GM21360 (cell line): Measurements from ENCODE around the gene DPY19L2.
"Not testable (repeated sequence)": the region's sequence is repeated elsewhere in the genome, so short reads cannot be mapped to it uniquely, and the experiment has no call there.

Experiments
- ATAC-seq: cut with Tn5 transposase; IDR thresholded peaks from one replicate; pipeline ENCODE4 v1.9.1; 2021; ENCODE audit warnings: mild to moderate bottlenecking, moderate library complexity; ENCODE audit not compliant: unreplicated experiment

The DPY19L2 gene

GRCh38 chr12:63663005-63663404, 5.3 kb downstream of the DPY19L2 start:
- not testable (repeated sequence) for ATAC-seq

GRCh38 chr12:63658501-63658900, 9.8 kb downstream of the DPY19L2 start:
- not testable (repeated sequence) for ATAC-seq

DNA sequence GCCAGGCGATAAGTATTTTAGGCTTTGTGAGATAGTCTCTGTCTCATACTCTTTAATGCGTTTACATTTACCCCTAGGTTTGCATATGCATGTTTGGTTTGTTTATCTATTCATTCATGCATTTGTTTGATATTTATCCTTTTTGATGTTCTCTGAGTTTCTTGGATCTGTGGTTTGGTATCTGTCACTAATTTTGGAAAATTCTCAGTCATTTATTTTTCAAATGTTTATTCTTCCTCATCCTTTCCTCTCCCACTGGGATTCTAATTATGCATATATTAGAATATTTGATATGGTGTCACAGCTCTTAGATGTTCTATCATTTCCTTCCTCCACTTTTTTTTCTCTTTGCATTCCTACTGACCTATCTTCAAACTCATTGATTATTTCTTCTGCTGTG, 11.9 kb downstream of the DPY19L2 start:
- ATAC-seq, result not testable (repeated sequence)

GRCh38 chr12:63655543-63656257, 12.6 kb downstream of the DPY19L2 start:
- not testable (repeated sequence) for ATAC-seq

DNA sequence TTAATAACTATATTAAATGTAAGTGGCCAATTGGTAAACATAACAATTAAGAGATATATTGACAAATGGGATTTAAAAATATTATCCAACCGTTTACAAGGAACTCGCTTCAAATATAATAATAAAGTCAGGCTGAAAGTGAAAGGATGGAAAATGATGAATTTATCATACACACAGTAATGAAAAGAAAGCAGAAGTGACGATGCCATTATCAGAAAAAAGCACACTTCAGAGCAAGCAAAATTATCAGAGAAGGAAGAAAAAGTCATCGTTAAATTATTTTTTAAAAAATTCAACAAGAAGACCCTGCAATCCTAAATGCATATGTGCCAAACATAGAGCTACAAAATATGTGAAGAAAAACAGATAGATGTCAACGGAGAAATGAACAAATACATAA, 13.8 kb downstream of the DPY19L2 start:
- not testable (repeated sequence) for ATAC-seq

- ATAC-seq, result not testable (repeated sequence)
These were observed 18.8 kb downstream of the DPY19L2 start for GRCh38 chr12:63649517-63649916.

- not testable (repeated sequence) for ATAC-seq
These were observed 24.7 kb downstream of the DPY19L2 start for GRCh38 chr12:63643381-63644140.

DNA sequence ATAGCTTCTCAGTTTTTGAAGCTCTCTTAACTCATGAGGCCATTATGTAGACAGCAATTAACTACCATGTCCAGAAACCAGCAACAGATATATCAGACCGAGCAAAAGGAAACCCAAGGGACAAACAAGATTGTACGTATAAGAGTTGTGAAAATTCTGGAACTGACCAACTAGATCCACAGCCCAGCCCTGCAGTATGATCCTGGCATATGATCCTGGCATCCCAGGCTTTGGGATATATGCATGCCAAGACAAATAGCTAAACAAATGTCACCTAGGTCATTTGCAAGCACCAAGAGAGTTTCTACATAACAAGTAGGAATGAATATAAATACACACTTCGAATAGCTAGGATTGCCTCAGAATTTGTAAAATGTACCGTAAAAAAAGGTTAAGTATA, 44.0 kb downstream of the DPY19L2 start:
- ATAC-seq, result not testable (repeated sequence)

DNA sequence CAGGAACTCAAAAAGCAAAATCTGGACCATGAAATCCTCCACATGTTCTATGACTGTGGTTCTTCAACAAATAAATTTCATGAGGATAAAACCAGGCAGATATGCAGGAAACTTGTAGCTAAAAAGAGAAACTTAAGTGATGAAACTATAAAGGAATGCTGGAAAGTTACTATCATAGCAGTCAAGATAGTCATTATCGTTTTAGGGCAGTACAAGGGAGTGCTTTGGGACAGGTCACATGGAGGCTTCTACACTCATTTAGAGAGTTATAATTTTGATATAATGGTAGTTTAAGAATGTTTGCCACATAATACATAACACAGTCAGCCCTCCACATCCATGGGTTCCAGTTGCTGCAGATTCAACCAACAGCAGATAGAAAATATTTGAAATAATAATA, 52.7 kb downstream of the DPY19L2 start:
- ATAC-seq, result not testable (repeated sequence)

- ATAC-seq, result not testable (repeated sequence)
These were observed 57.0 kb downstream of the DPY19L2 start for GRCh38 chr12:63611285-63611684.

DNA sequence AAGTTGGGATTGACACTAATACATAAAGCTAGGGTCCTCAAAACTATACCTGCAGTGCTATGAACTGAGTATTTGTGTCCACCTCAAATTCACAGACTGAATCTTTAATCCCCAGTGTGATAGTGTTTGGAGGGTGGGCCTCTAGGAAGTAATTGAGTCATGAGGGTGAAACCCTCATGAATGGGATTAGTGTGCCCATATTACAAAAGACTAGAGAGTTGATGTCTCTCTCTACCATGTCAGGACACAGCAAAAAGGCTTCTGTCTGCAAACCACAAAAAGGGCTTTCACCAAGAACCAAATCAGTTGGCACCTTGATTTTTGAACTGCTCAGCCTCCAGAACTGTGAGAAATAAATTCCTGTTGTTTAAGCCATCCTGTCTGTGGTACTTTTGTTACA, 59.0 kb downstream of the DPY19L2 start:
- not testable (repeated sequence) for ATAC-seq

- ATAC-seq, result not testable (repeated sequence)
These were observed 63.3 kb downstream of the DPY19L2 start for GRCh38 chr12:63604985-63605384.

DNA sequence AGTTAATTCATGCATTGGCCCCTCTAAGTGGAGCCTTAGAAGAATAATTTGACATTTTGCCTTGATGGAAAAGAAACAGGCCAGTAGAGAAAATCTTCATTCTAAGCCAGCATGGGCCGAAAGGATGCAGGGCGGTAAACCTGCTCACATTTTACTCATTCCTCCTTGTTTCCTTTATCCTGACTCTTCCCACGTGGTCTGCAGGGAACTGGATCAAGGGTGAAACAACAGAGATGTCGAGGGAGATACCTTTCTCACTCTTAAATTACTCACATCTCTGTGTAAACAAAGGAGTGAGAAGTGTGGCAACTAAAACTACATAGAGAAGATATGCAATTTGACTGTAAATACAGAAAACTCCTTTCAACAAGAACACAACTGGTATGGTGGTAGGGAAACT, 73.5 kb downstream of the DPY19L2 start:
- not testable (repeated sequence) for ATAC-seq

DNA sequence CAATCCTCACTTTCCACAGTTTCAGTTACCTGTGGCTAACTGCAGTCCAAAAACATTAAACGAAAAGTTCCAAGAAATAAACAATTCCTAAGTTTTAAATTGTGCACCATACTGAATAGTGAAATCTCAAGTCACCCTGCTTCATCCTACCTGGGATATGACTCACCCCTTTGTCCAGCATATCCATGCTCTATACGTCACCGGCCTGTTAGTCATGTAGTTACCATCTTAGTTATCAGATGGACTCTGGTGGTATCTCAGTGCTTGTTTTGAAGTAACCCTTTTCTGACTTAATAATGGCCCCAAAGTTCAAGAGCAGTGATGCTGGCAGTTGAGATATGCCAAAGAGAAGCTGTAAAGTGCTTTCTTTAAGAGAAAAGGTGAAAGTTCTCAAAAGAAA, 83.9 kb downstream of the DPY19L2 start:
- ATAC-seq, result not testable (repeated sequence)

- not testable (repeated sequence) for ATAC-seq
These were observed 85.0 kb downstream of the DPY19L2 start for GRCh38 chr12:63583289-63583688.

GRCh38 chr12:63577631-63578030, 90.7 kb downstream of the DPY19L2 start:
- ATAC-seq, result not testable (repeated sequence)

GRCh38 chr12:63572038-63572437, 96.3 kb downstream of the DPY19L2 start:
- ATAC-seq, result not testable (repeated sequence)

DNA sequence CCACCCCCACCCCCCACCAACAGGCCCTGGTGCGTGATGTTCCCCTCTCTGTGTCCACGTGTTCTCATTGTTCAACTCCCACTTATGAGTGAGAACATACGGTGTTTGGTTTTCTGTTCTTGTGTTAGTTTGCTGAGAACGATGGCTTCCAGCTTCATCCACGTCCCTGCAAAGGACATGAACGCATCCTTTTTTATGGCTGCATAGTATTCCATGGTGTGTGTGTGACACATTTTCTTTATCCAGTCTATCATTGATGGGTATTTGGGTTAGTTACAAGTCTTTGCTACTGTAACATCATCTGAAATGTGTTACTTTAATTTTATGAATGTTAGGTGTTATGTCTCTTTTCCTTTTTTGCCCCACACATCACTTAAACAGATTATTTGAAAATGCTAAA, 109.8 kb downstream of the DPY19L2 start:
- ATAC-seq, result not testable (repeated sequence)

GRCh38 chr12:63551397-63551796, 116.9 kb downstream of the DPY19L2 start:
- ATAC-seq, result not testable (repeated sequence)

GRCh38 chr12:63549034-63549433, 119.3 kb downstream of the DPY19L2 start:
- not testable (repeated sequence) for ATAC-seq

- ATAC-seq, result not testable (repeated sequence)
These were observed 122.9 kb downstream of the DPY19L2 start for GRCh38 chr12:63545298-63545916.
